SKM-1 (cell line): Measurements from ENCODE around the gene ARL14.

Experiments used
- DNase-seq: peaks from one replicate; lab custom pipeline; 2025; ENCODE audit not compliant: unreplicated experiment; lab: John Stamatoyannopoulos, UW

ARL14 gene

GRCh38 chr3:160676547-160677303, at the start of gene ARL14:
Gene ARL14 (plus strand): TSS chr3:160677160. CDS start chr3:160677347, 187 bp downstream.
- DNase-seq = no peak

- DNase-seq = no peak
Observed at GRCh38 chr3:160629491-160629890, 47.5 kb upstream of the ARL14 start.

GRCh38 chr3:160633361-160634083, 43.4 kb upstream of the ARL14 start:
- DNase-seq = no peak

GRCh38 chr3:160635213-160635612, 41.7 kb upstream of the ARL14 start:
- no peak for DNase-seq

GRCh38 chr3:160637086-160637485, 39.9 kb upstream of the ARL14 start:
- no peak for DNase-seq

GRCh38 chr3:160638184-160638583, 38.8 kb upstream of the ARL14 start:
- DNase-seq = no peak

- no peak for DNase-seq
Observed at GRCh38 chr3:160641665-160642309, 35.2 kb upstream of the ARL14 start.

GRCh38 chr3:160643994-160644393, 33.0 kb upstream of the ARL14 start:
- no peak for DNase-seq

- no peak for DNase-seq
Observed at GRCh38 chr3:160644491-160644890, 32.5 kb upstream of the ARL14 start.

- DNase-seq = no peak
Observed at GRCh38 chr3:160648701-160649100, 28.3 kb upstream of the ARL14 start.

- DNase-seq = no peak
Observed at GRCh38 chr3:160649596-160649995, 27.4 kb upstream of the ARL14 start.

- no peak for DNase-seq
Observed at GRCh38 chr3:160653512-160653911, 23.4 kb upstream of the ARL14 start.

- DNase-seq = no peak
Observed at GRCh38 chr3:160660902-160661301, 16.1 kb upstream of the ARL14 start.

- DNase-seq = no peak
Observed at GRCh38 chr3:160661660-160662059, 15.3 kb upstream of the ARL14 start.

- no peak for DNase-seq
Observed at GRCh38 chr3:160665231-160665630, 11.7 kb upstream of the ARL14 start.

GRCh38 chr3:160665784-160666526, 11.0 kb upstream of the ARL14 start:
- DNase-seq = no peak

GRCh38 chr3:160667452-160667851, 9.5 kb upstream of the ARL14 start:
- no peak for DNase-seq

- no peak for DNase-seq
Observed at GRCh38 chr3:160668454-160668853, 8.5 kb upstream of the ARL14 start.

GRCh38 chr3:160671231-160671630, 5.7 kb upstream of the ARL14 start:
- DNase-seq = no peak

GRCh38 chr3:160671995-160672394, 5.0 kb upstream of the ARL14 start:
- DNase-seq = no peak

- no peak for DNase-seq
Observed at GRCh38 chr3:160673188-160673587, 3.8 kb upstream of the ARL14 start.
